HAP-1 (cell line): ENCODE results near the gene CPN2.

Source experiments
- DNase-seq, 2 experiments: peaks; one replicate each; pipeline ENCODE4 v3.0.0-alpha.2; 2016 to 2020; ENCODE audit warnings: low spot score in 2 of 2
- H3K27me3 ChIP-seq: fragments of 250-450 bp; sonication (Bioruptor Pico); 2 replicates; pipeline ENCODE4 v1.5.1; 2020; ENCODE audit warnings: low read depth, mild to moderate bottlenecking, moderate library complexity
- H3K36me3 ChIP-seq: fragments of 250-450 bp; sonication (Bioruptor Pico); replicated peaks from 2 replicates; pipeline ENCODE4 v1.5.1; 2020; ENCODE audit warnings: mild to moderate bottlenecking
- H3K4me1 ChIP-seq: fragments of 250-450 bp; sonication (Bioruptor Pico); 2 replicates; pipeline ENCODE4 v1.5.1; 2020; ENCODE audit warnings: mild to moderate bottlenecking
- H3K4me3 ChIP-seq: fragments of 250-450 bp; sonication (Bioruptor Pico); 2 replicates; pipeline ENCODE4 v1.5.1; 2020; ENCODE audit warnings: mild to moderate bottlenecking, moderate library complexity
- H3K9me3 ChIP-seq: fragments of 250-450 bp; sonication (Bioruptor Pico); 2 replicates; pipeline ENCODE4 v1.5.1; 2020; ENCODE audit warnings: mild to moderate bottlenecking, moderate library complexity
- in situ Hi-C: fragments of 300-500 bp; cut with MboI; formaldehyde crosslinking; loops from 3 replicates; pipeline ENCODE4 v1.14.3; 2020; ENCODE audit warnings: low sequenced_read_pairs, inconsistent platforms, mixed read lengths

CPN2 gene

GRCh38 chr3:194306109-194306686, 44.9 kb downstream of the CPN2 start:
- H3K4me1 ChIP-seq = no peaks in the 10 kb centered on the region; the same call in 1 of the 2 replicates
- no peaks in the 10 kb centered on the region for H3K9me3 ChIP-seq
- no peak for DNase-seq
- H3K4me3 ChIP-seq = no peak overlapping the region
- no peaks in the 10 kb centered on the region for H3K27me3 ChIP-seq
- in situ Hi-C loops = loop anchor here (25.0 kb wide), 2 partner anchors 344 to 644 kb away; no protein-coding TSS in a partner anchor
- no peaks in the 10 kb centered on the region for H3K36me3 ChIP-seq

GRCh38 chr3:194305356-194306108, 45.6 kb downstream of the CPN2 start:
- Histone ChIP-seq H3K36me3 (no peaks in the 10 kb centered on the region), H3K4me3 (no peak overlapping the region), H3K27me3 (no peaks in the 10 kb centered on the region), H3K9me3 (no peaks in the 10 kb centered on the region), H3K4me1 (no peaks in the 10 kb centered on the region; the same call in 1 of the 2 replicates)
- DNase-seq = no peak
- in situ Hi-C loops = loop anchor here (25.0 kb wide), 2 partner anchors 343 to 643 kb away; no protein-coding TSS in a partner anchor

- H3K27me3 ChIP-seq = no peaks in the 10 kb centered on the region
- H3K4me3 ChIP-seq = no peak overlapping the region
- H3K36me3 ChIP-seq = no peaks in the 10 kb centered on the region
- in situ Hi-C loops = loop anchor here (25.0 kb wide), 2 partner anchors 342 to 642 kb away; no protein-coding TSS in a partner anchor
- no peaks in the 10 kb centered on the region; the same call in 1 of the 2 replicates for H3K4me1 ChIP-seq
- H3K9me3 ChIP-seq = no peaks in the 10 kb centered on the region
- no peak for DNase-seq
Measured at GRCh38 chr3:194304186-194304917, 46.8 kb downstream of the CPN2 start.

GRCh38 chr3:194303749-194304148, 47.4 kb downstream of the CPN2 start:
- H3K36me3 ChIP-seq = no peaks in the 10 kb centered on the region
- no peak overlapping the region for H3K4me3 ChIP-seq
- H3K4me1 ChIP-seq = no peaks in the 10 kb centered on the region; the same call in 1 of the 2 replicates
- in situ Hi-C loops = loop anchor here (25.0 kb wide), 2 partner anchors 341 to 641 kb away; no protein-coding TSS in a partner anchor
- H3K9me3 ChIP-seq = no peaks in the 10 kb centered on the region
- DNase-seq = no peak
- no peaks in the 10 kb centered on the region for H3K27me3 ChIP-seq

GRCh38 chr3:194301730-194302129, 49.4 kb downstream of the CPN2 start:
- Histone ChIP-seq H3K4me1 (peaks cover 5% of the 10 kb centered on the region), H3K9me3 (no peaks in the 10 kb centered on the region), H3K27me3 (no peaks in the 10 kb centered on the region), H3K4me3 (no peak overlapping the region), H3K36me3 (no peaks in the 10 kb centered on the region)
- in situ Hi-C loops = loop anchor here (25.0 kb wide), 2 partner anchors 339 to 639 kb away; no protein-coding TSS in a partner anchor
- DNase-seq = no peak

GRCh38 chr3:194300936-194301335, 50.2 kb downstream of the CPN2 start:
- H3K4me3 ChIP-seq = no peak overlapping the region
- DNase-seq = no peak
- H3K27me3 ChIP-seq = no peaks in the 10 kb centered on the region
- in situ Hi-C loops = loop anchor here (25.0 kb wide), 2 partner anchors 339 to 639 kb away; no protein-coding TSS in a partner anchor
- no peaks in the 10 kb centered on the region for H3K9me3 ChIP-seq
- H3K4me1 ChIP-seq = peaks cover 11% of the 10 kb centered on the region
- H3K36me3 ChIP-seq = no peaks in the 10 kb centered on the region

GRCh38 chr3:194300382-194300758, 50.8 kb downstream of the CPN2 start:
- Histone ChIP-seq H3K27me3 (no peaks in the 10 kb centered on the region), H3K4me1 (peaks cover 13% of the 10 kb centered on the region), H3K4me3 (no peak overlapping the region), H3K36me3 (no peaks in the 10 kb centered on the region), H3K9me3 (no peaks in the 10 kb centered on the region)
- in situ Hi-C loops = loop anchor here (25.0 kb wide), 2 partner anchors 338 to 638 kb away; no protein-coding TSS in a partner anchor
- no peak for DNase-seq

GRCh38 chr3:194298331-194299227, 52.5 kb downstream of the CPN2 start:
- Histone ChIP-seq H3K4me3 (no peak overlapping the region), H3K9me3 (no peaks in the 10 kb centered on the region), H3K36me3 (no peaks in the 10 kb centered on the region), H3K27me3 (no peaks in the 10 kb centered on the region), H3K4me1 (peaks cover 13% of the 10 kb centered on the region)
- in situ Hi-C loops = no loop called here
- no peak for DNase-seq

GRCh38 chr3:194296454-194297263, 54.5 kb downstream of the CPN2 start:
- Histone ChIP-seq H3K36me3 (no peaks in the 10 kb centered on the region), H3K27me3 (no peaks in the 10 kb centered on the region), H3K4me3 (peak overlapping the region; percentile 12), H3K4me1 (peaks cover 13% of the 10 kb centered on the region), H3K9me3 (no peaks in the 10 kb centered on the region)
- in situ Hi-C loops = no loop called here
- peak; percentile 86 to 95 for DNase-seq

- Histone ChIP-seq H3K4me1 (peaks cover 13% of the 10 kb centered on the region), H3K9me3 (no peaks in the 10 kb centered on the region), H3K36me3 (no peaks in the 10 kb centered on the region), H3K27me3 (no peaks in the 10 kb centered on the region), H3K4me3 (no peak overlapping the region)
- no peak for DNase-seq
- in situ Hi-C loops = no loop called here
Measured at GRCh38 chr3:194294895-194295214, 56.3 kb downstream of the CPN2 start.

- Histone ChIP-seq H3K4me1 (peaks cover 13% of the 10 kb centered on the region), H3K9me3 (no peaks in the 10 kb centered on the region), H3K27me3 (no peaks in the 10 kb centered on the region), H3K4me3 (no peak overlapping the region), H3K36me3 (no peaks in the 10 kb centered on the region)
- no peak for DNase-seq
- in situ Hi-C loops = no loop called here
Measured at GRCh38 chr3:194294199-194294894, 56.8 kb downstream of the CPN2 start.

- H3K27me3 ChIP-seq = no peaks in the 10 kb centered on the region
- no peak overlapping the region for H3K4me3 ChIP-seq
- no peak for DNase-seq
- H3K36me3 ChIP-seq = no peaks in the 10 kb centered on the region
- no peaks in the 10 kb centered on the region for H3K9me3 ChIP-seq
- in situ Hi-C loops = no loop called here
- peaks cover 13% of the 10 kb centered on the region for H3K4me1 ChIP-seq
Measured at GRCh38 chr3:194293546-194294198, 57.5 kb downstream of the CPN2 start.
